RPMI8226 (cell line): ENCODE measurements around the gene C16orf82.
"Not testable (repeated sequence)": the region's sequence is repeated elsewhere in the genome, so short reads cannot be mapped to it uniquely, and the experiment has no call there.

Experiments used
- DNase-seq: peaks from one replicate; pipeline ENCODE4 v3.0.0-alpha.2; 2015

The C16orf82 gene

DNA sequence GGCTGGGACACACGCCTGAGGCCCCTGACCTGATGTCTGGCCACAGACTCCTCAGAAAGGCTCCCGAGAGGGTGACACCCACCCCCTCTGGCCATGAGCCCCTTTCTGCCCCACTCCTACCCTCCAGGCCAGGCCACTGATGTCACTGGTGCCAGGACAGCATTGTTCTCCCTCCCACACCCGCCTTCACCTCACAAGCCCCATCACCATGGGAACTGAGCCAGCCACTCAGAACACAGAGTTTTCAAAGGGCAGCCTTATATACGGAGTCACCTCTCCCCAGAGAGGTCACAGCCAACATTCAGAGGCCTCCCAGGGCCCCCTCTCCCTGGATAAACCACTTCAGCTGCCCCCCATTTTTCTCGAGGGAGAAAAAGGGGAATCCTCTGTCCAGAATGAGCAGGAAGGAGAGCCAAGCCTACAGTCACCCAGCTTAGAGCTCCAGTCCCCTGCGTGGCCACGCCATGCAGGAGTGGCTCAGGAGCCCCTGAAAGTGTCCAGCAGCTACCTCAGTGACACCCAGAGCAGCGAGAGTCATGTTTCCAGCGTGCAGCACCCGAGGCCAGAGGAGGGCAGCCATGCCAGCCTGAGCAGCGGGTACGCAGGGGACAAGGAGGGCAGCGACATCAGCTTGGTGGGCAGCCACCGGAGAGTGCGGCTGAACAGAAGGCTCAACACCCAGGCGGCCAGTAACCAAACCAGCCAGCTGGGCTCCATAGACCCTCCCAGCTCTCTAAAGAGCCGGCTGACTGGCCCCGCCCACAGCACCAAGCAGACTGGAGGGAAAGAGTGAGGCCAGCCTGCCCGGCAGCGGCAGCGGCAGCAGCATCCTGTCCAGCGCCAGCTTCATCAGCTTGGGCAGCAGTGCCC lies at the start of gene C16orf82:
Gene C16orf82, plus strand, starts transcription at position 260 of the 870 bp plus-strand sequence.
- no peak for DNase-seq

DNA sequence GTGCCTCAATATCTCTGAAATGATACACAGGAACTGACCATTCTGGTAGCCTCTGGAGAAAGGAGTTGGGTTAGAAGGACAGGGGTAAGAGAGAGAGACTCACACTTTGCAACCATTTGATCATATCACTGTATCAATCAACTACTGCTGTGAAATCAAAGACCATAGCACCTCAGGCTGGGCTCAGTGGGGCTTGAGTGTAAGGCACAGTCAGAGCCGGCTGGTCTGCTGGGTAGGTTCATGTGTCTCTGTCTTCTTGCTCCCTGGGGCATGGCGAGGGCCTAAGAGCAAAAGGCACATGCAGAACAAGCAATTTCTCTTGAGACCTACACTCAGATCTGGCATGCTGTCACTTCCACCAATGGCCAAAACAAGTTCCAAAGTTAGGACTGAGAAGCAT lies 46.7 kb upstream of the C16orf82 start:
- no peak for DNase-seq

DNA sequence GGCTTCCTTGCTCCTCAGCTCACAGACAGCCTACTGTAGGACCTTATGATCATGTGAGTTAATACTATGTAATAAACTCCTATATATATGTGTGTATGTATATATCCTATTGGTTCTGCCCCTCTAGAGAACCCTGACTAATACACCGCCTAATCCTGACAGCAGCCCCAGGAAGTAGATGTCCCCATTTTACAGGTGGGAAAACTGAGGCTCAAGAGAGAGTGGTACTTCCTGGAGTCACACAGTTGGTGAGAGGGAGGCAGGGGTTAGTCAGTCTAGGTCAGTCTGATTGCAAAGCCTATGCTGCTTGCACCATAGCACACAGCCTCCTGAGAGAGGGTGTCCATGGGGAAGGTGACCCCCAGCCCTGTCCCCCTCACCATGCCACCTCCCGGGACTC lies 42.7 kb upstream of the C16orf82 start:
- DNase-seq = no peak

DNA sequence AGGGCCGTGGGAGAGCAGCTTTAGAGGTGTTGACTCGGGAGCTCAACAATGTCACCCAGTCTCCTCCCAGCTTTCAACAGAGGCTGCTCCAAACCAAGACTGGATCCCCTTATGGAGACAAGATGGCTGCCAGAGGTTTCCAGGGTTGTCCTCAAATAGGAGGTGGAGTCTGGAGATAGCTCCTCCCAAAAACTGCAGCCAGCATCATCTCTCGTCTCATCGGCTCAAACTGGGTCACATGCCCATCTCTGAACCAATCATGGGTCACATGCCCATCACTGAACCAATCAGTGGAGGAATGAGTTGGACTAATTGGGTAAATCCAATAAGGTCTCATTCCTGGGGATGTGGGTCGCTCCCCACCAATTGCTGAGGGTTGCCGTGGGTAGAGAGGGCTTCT lies 41.1 kb upstream of the C16orf82 start:
- DNase-seq = no peak

DNA sequence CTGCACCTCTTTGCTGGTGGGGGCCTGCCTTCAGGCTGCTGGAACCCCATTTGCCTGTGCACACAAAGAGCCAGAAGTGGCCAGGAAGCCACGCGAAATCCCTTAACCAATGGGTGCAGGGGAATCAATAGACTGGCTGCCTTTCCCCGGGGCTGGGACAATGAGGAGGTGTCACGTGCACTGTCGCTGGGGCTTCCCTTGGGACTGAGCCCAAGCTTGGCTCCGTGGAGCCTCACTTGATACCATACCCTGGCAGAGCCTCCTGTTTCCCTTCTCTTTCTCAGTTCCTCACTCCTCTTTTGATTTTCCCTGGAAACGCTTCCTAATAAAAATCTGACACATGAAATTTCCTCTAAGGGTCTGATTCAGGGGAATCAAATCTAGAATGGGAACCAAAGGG lies 38.8 kb upstream of the C16orf82 start:
- DNase-seq = no peak

DNA sequence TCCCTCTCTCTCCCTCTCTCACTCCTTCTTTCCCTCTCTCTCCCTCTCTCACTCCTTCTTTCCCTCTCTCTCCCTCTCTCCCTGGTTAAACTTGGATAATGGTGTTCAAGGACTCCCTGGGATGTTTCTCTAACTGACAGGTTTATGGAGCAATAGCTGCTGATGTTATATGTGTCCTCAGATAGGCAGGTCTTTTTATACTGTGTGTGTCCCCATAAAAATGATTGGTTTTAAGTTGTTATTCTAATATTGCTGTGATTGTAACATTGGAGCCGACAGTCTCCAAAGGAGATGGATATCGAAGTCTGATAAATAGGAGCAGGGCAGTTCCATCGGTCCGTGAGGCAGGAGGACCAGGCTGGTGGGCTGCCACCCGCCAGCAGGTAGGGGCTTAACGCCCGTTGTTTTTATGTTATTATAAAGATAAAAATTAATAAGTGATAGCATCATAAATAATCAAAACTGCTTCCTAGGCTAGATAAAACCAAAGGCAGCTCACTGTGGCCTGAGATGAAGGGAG lies 38.1 kb upstream of the C16orf82 start:
- no peak for DNase-seq

DNA sequence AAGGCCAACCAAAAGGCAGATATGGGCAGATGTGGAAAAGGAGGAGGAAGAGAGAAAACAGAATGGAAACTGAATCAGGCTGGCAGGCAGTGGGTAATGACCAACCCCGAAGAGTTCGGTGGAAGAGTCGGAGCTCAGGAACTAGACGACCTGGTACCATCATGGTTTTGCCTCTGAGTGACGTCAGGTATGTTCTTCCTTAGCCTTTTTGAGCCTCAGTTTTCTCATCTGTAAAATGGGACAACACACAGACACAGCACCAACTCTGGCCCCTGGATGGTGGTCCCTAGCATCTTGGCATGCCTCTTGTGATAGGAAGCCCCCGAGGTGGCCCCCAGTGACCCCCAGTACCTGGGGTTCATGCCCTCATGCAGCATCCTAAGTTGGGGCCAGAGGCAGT lies 37.2 kb upstream of the C16orf82 start:
- DNase-seq = no peak

DNA sequence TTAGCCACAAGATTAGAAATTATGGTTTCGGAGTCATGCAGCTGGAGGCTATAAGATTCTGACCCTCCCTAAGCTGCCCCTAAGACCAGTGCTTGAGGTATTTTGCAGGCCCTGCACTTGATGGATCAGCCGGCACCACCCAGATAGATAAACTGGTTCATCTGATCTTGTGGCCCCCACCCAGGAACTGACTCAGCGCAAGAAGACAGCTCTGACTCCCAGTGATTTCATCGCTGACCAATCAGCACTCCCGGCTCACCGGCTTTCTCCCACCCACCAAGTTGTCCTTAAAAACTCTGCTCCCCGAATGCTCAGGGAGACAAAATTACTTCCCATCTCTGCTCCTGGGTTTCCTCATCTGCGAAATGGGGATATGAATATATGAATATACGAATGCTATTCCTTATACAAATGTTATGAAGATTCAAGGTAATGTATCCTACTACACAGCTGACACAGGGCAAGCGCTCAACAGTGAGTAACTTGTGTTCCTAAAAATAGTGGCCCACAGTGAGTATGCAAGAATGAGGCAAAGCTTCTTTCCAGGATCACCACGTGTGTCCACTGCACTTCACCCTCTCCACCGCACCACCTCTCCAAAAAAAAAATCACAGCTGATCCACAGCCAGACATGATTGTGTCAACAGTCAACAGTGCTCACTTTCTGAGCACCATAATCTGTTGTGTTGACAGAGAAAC lies 33.3 kb upstream of the C16orf82 start:
- no peak for DNase-seq

DNA sequence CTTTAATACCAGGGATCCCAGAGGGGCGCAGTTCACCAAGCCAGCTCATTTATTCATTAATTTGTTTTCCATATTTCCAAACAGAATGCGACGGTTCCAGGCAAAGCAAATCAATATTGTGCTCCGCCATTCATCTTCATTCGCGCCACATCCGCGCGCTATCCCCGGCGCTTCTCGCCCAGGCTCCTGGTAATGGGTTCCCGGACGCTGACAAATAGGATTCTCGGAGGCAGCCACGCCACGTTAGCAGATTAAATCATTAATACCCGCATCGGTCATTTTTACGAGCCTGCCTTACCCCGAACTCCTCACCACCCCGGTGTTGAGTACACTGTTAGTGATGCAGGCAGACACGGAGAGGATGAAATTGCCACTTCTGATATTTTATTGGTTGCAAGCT lies 26.0 kb upstream of the C16orf82 start:
- no peak for DNase-seq

DNA sequence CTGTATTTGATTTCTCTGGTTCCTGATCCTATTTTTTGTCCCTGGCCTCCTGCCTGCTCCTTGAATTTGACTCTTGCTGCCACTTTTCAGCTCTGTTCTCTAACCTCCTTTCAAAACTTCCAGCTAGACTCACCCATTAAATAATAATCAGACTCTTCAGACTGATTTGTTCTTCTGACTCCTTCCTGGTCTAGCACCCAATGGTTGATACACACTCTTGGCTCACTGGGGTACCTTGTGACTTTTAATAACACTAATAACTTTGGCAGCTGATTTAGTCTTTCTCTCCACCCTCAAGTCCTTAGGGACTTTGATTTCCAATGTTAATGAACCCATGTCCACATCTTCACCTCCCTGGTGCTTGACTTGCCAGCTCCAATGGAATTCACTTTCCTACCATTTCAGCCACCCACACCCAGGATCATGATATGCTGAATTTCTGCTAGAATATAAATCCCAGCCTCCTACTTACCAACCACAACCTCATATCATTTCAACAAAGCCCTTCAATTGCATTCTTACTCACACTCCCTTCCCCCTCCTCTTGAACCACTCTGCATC lies 19.7 kb upstream of the C16orf82 start:
- DNase-seq = no peak

DNA sequence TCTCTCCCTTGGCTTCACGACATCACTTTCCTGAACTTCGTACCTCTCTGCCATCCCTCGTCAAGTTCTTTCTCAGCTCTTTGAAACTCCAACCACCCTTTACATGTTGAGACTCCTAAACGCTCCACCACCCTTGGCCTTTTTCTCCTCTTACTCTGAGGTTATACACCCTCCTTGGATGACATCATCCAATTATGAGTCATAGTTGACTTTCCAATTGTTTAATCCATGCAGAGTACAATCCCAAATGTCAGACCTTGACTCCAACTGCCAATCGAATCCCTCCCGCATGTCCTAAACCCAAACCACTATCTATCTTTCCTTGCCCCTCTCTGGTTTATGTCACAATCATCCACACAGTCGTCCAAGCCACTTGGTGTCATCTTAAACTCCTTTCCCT lies 18.4 kb upstream of the C16orf82 start:
- no peak for DNase-seq

DNA sequence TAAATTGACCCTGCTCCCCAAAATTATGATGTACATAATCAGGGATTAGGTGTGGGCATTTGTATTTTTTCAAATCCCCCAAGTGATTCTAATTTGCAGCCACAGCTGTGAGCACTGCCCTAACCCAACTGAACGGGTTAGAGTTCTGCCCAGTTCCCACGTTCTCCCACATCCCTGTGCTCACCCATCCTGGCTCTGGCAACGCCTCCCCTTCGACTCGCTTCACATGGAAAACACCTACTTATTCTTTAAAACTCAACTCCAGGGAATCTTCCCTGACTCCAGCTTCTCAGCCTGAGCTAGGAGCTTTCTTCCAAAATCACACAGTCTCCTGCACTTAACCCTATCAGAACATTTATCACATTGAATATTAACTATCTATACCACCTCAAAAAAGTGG lies 17.6 kb upstream of the C16orf82 start:
- no peak for DNase-seq

DNA sequence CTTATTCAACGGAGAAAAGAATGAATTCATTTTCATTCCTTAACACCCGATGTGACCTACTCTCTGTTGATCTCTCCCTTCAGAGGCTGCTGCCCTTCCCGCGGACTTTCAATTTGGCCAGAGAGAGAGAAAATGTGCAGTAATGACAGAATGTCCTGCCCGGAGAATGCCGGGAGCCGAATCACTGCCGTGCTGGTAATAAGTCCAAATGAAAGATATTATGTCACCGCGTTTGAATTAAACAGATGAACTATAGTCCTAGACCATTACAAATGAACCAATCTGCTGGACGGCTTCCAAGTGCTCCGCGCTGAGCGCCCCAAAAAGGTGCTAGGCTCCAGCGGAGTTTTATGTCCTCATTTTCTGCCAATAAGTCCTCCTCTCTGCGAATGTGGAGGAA lies 14.7 kb upstream of the C16orf82 start:
- DNase-seq = no peak

DNA sequence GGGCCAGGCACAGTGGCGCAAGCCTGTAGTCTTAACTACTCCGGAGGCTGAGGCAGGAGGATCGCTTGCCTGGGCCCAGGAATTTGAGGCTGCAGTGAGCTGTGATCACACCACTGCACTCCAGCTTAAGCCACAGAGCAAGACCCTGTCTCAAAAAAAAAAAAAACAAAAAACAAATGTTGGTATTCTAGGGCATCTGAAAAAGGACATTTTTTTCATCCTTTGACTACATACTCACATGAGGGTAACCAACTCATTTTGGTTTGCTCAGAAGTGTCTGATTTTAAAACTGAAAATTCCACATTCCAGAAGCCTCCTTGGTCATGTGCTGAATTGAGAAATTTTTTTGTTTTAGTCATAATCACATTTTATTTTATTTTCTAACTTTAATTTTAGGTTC lies 12.7 kb upstream of the C16orf82 start:
- DNase-seq = no peak

DNA sequence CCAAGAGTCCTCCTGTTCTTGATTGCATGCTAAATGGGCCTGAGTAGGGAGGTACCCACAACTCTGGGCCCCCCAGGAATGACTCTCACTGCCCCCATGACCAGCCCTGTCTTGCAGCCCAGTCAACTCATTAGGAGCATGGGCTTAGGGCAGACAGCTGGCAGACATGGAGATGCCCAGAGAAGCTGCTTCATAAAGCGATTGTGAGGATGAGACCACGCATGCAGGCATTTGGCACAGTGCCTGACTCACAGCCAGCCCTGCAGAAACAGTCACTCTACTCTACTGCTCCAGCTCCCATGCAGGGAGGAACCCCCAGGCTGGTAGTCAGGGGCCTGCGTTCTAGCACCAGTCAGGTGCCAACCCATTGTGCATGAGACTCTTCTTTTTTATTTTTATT lies 8.4 kb upstream of the C16orf82 start:
- no peak for DNase-seq

DNA sequence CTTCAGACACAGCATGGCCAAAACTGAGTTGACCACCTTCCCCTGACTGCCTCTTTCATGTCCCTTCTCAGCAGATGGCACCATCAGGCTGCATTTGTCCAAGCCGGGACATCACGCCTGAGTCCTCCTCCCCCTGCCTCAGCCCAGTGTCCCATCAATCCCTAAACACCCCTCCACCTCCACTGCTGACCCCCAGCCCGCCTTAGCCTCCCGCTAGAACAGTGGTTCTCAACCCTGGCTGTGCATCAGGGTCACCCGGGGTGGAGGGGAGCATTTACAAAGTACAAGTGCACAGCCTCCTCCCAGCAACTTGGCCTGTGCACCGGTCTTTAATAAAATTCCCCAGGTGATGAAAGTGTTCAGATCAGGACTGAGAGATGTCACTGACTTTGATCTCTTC lies 4.0 kb downstream of the C16orf82 start:
- DNase-seq = no peak

DNA sequence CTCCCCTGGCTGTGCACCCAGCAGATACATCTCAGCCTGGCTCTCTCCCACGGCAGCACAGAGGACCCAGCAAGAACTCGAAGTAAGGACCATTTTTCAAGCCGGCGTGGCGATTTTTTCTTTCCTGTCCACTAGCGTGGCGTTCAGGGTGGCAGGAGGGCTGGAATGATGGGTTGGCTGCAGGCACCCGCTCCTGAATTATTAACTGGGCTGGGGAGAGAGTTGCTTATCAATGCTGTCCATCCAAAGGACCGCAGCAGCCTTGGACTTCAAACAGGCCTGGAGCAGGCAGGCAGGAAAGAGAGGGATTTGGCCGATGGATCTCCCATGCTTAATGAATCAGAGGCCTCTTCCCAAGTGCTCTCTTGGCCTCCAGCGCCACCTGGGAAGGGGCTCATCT lies 7.0 kb downstream of the C16orf82 start:
- DNase-seq = no peak

DNA sequence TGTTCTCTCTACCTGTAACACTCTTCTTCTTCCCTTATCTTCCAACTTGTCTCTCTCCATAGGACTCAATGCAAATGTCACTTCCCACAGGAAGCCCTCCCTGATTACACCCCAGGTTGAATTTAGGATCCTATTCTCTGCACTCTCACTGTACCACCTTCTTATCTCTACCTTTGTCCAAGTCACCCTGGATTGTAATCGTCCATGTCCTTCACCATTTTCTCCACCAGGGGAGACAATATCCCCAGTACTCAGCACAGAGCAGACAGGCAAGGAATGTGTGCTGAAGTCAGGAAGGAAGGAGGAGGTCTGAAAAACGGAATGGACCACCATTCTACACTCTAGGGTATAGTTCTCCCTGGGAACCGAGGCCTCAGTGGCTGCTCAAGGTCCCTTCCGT lies 14.2 kb downstream of the C16orf82 start:
- DNase-seq = peak; percentile 12

DNA sequence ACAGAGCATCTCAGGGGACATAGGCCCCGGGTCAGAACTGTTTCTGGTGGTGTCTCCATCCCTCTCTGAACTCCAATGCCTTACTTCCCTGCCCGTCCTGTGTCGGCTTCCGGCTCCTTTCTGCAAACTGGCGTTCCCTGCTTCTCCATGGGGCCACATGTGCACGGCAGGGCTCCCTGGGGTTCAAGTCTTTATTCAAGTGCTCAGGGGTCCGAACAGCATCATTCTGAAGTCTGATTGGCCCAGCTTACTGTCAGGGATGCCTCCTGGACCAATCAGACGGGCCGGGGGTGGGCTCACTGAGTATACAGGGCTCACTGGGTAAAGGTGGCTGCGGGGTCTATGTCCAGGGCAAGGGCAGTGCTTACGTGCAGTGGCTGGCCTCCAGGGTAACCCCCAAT lies 17.1 kb downstream of the C16orf82 start:
- no peak for DNase-seq

DNA sequence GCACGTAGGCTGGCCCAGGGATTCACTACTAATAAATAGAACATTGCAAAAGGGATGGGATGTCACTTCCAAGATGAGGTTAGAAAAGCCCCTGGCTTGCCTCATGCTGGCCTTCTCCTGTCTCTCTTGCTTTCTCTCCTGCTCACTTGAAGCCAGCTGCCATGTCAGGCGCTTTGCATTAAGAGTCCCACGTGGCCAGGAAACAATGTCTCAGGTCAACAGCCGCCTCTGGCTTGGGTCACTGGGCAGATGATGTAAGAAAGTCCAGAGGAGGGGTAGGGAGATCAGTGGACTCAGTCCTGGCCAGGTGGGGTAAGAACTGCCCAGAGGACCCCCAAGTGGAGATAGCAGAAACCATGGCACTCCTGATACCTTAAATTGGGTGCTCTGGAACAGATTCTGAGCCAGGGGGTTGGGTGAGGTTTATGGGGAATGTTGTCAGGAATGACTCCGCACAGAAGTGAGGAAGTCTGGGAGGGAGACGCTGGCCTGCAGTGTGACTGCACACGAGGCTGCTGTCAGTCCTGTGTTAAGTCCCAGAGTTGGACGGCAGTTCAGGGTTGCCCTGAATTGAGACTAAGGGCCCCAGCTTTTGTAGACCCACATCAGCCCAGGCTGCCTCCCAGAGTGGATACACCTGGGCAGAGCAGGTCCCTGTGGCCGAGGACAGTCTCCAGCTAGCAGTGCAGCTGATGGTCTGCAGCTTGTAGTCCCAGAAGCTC lies 17.7 kb downstream of the C16orf82 start:
- no peak for DNase-seq

DNA sequence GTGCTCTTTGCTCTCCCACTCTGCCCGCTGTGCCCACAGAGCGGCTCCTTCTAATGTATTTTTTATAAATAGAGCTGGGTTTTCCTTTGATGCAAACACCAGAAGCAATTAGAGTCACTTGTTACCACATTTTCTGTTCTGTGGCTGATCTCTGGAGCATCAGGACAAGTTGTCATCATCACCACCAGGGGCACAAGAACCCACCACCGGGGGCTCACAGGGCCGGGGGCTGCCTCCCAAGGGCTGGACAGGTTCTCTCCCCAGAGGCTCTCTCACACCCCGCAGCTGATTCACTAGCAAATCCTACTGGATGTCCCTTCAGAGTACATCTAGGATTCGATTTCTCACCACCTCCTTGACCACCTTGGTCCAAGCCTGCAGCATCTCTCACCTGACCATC lies 18.5 kb downstream of the C16orf82 start:
- DNase-seq = no peak

DNA sequence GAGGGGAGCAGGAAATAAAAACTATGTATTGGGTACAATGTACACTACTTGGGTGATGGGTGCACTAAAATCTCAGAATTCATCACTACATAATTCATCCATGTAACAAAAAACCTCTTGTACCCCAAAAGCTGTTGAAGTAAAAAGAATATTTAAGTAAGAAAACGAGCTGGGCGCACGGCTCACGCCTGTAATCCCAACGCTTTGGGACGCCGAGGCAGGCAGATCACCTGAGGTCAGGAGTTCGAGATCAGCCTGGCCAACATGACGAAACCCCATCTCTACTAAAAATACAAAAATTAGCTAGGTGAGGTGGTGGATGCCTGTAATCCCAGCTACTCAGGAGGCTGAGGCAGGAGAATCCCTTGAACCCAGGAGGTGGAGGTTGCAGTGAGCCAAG lies 19.3 kb downstream of the C16orf82 start:
- not testable (repeated sequence) for DNase-seq

DNA sequence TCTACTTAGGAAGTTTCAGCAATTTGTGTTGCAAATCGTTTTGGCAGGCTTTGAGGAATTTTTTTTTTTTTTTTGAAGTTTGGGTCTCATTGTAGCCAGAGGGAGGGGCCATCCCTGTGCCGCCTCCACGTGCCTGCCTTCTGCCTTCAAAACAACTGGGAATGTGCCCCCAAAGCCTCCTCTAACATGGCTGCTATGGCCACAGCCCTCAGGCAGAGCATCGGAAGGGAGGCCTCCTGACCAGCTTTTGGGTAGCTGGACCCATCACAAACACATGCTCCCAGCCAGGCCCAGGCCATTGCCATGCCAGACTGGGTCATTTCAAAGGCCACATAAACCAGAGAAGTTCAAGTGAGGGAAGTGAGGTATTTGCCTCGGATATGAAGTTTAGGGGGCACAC lies 21.5 kb downstream of the C16orf82 start:
- DNase-seq = no peak
